ENCODE results near the gene TRIM14. TPM values are rescaled to one million over a fixed set of nuclear protein-coding genes. Genes with fewer than 3 reads are reported as not detected.
"Not testable (repeated sequence)": the region's sequence is repeated elsewhere in the genome, so short reads cannot be mapped to it uniquely, and the experiment has no call there.

Gene TRIM14
- total RNA-seq, 1 donor from 2014 or later, result 5.5 TPM

- DNase-seq (ENCODE audit: low spot score), result no peak
Observed at GRCh38 chr9:98108531-98109031, 10.4 kb downstream of the TRIM14 start.

DNA sequence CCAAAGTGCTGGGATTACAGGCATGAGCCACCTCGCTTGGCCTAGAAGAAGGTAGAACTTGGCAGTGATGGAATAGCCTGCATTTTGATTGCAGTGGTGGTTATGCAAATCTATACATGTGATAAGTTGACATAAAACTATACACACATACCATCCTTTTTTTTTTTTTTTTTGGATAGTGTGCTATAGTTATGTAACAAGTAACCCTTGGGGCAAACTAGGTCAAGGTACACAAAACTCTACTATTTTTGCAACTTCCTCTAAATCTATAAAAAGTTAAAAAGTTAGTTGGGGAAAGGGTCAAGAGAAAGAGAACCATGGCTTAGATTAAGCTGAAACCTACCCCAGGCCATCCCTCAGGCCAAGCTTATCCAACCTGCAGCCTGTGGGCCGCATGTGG, 11.1 kb downstream of the TRIM14 start:
- no peak for DNase-seq (ENCODE audit: low spot score)

DNA sequence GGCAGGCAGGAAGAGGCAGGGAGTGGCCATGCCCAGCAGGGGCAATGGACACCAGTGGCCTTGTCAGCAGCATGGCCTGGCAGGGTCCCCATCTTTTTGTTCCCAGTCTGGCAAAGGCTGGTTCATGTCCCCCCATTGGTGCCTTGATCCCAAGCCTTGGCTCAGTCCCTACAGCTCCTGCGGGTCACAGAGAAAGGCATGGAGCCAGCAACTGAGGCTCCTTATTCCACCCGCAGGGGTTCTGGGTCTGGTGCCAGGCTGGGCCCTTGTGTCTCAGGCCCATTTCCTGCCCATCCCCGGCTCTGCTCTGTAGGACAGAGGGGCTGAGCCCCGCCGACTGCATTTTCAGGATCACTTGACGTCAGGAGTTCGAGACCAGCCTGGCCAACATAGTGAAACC, 14.0 kb downstream of the TRIM14 start:
- DNase-seq (ENCODE audit: low spot score), result no peak

DNA sequence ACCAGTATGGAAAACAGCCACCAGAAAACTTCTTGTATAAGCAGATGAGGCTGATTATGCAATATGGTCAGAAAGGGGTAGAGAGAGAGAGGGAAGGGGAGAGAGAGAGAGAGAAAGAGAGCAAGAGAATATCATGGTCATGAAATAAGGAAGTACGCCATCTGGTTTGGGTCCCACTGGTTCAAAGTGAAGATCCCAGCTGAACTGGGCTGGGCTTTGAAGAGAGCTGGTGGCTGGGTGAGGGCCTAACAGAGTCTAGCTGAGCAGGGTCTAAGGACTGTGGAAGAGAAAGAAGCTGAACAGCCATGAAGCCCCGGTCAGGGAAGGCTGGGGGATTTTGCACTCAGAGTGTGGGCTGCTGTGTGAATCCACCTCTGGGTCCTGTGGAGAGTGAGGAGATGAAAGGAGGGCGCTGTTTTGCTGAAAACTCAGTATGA, 14.6 kb downstream of the TRIM14 start:
- no peak for DNase-seq (ENCODE audit: low spot score)

GRCh38 chr9:98101868-98102273, 17.2 kb downstream of the TRIM14 start:
- DNase-seq (ENCODE audit: low spot score), result no peak

DNA sequence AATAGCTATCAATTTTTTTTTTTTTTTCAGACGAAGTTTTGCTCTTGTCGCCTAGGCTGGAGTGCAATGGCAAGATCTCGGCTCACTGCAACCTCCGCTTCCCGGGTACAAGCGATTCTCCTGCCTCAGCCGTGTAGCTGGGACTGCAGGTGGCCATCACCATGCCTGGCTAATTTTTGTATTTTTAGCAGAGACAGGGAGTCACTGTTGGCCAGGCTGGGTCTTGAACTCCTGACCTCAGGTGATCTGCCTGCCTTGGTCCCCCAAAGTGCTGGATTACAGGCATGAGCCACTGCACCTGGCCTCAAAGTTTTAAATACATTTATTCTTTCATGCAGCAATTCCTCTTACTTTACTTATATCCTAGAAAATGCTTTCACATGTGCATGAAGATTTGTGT, 17.6 kb downstream of the TRIM14 start:
- DNase-seq (ENCODE audit: low spot score), result no peak

GRCh38 chr9:98100456-98100855, 18.6 kb downstream of the TRIM14 start:
- DNase-seq (ENCODE audit: low spot score), result no peak

DNA sequence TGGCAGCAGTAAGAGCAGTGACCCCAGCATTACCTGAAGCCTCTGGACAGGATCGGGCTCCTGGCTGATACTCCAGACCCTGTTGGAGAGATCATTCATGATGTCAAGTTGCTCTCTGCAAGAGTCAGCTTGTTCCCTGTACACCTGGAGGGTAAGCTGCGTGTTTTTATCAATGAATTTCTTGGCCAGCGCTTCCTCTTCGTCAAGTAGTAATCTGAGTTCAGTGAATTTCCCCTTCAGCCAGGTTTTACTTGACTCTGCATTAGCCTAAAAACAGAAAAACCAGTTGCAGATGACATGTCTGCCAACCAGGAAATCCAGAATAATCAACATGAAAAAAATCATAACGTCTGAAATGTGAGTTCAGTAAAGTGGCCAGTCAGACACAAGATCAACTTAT, 19.1 kb downstream of the TRIM14 start:
- DNase-seq (ENCODE audit: low spot score), result peak; percentile 52

GRCh38 chr9:98099346-98099745, 19.7 kb downstream of the TRIM14 start:
- no peak for DNase-seq (ENCODE audit: low spot score)

GRCh38 chr9:98097836-98098235, 21.2 kb downstream of the TRIM14 start:
- no peak for DNase-seq (ENCODE audit: low spot score)

DNA sequence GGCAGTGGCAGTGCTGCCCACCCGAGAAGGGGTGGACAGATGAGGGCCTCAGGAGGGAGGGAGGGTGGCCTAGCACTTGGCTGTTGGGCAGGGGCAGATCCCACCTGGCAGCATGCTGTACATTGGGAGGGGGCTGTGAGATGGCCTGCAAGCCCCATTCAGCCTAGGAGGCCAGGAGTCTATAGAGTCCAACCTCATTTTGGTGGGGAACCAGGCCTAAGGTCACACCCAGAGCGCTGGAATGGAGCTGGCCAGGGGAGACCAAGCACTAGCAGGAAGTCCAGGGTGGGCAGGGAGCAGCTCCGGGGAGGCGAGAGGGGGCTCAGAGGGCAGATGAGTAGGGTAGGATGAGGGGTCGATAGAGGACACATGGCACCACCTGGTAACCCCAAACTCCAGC, 22.9 kb downstream of the TRIM14 start:
- DNase-seq (ENCODE audit: low spot score), result no peak

GRCh38 chr9:98095401-98095800, 23.6 kb downstream of the TRIM14 start:
- DNase-seq (ENCODE audit: low spot score), result no peak

- DNase-seq (ENCODE audit: low spot score), result no peak
Observed at GRCh38 chr9:98094851-98095250, 24.2 kb downstream of the TRIM14 start.

DNA sequence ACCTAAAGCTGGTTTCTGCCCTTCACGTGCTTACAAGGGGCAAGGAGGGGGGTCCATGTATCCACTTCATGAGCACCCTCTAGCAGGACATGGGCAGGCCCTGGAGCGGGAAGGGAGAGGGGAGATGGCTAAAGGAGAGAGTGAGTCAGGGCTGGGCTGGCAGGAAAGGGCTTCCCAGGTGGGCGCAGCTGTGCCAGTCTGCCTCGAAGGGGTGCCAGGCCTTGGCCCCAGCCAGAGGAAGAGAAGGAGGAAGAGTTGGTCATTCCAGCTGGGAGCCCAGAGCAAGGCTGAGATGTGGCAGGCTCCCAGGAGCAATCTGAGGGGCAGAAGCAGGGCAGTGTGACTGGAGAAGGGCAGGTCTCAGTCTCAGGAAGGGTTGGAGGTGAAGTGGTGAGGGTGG, 24.7 kb downstream of the TRIM14 start:
- no peak for DNase-seq (ENCODE audit: low spot score)

GRCh38 chr9:98092613-98092931, 26.4 kb downstream of the TRIM14 start:
- no peak for DNase-seq (ENCODE audit: low spot score)

DNA sequence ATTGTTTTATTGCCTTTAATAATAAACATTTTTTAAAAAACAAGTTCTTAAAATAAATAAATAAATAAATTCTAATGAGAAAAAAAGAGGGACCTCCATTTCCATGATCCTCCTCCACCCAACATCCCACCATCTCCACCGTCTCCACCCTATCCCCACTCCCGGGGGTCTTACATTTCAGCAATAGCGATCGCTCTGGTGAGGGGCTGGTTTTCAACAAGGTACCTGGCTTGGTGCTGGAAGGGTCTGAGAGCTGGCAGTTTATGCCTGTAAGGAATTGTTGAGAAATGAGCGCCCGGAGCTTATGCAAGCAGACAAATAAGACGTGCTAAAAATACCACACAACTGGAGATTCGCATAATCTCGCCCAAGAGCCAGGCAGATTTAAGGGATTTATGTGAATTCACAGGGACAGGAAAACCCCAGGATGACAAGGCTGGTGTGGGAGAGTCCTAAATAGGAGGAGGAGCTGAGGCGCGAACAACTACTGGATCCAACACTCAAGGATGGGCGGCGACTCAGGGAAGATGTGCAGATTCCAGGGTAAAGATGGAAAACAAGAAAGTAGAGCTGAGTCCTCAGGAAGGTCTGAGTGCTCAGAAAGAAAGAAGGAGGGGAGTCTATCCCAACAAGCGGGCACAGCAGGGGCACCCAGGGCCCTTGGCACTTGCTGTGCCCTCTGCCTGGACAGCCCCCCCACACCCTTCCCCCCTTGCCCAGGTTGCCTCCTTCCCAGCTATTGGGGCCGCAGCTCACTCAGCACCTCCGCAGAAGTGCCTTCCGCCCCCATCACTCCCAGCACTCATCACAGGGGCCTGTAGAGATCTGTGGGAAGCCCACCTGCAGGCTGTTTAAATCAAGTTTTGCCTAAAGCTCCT, 27.0 kb downstream of the TRIM14 start:
- peak; percentile 76 for DNase-seq (ENCODE audit: low spot score)

DNA sequence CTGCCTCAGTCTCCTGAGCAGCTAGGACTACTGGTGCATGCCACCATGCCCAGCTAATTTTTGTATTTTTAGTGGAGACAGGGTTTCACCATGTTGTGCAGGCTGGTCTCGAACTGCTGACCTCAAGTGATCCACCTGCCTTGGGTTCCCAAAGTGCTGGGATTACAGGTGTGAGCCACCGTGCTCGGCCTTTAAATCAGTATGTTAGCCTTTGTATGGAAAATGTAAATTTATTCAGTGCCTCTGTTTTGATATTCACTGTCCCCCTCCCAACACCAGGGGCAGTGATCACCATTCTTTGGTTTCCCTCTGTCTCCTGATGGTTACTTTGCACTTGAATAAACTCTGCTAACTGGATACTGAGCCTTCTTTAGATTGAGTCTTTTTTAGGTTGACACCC, 28.3 kb downstream of the TRIM14 start:
- DNase-seq (ENCODE audit: low spot score), result not testable (repeated sequence)

- DNase-seq (ENCODE audit: low spot score), result peak; percentile 38
Observed at GRCh38 chr9:98087420-98088354, 31.3 kb downstream of the TRIM14 start.

DNA sequence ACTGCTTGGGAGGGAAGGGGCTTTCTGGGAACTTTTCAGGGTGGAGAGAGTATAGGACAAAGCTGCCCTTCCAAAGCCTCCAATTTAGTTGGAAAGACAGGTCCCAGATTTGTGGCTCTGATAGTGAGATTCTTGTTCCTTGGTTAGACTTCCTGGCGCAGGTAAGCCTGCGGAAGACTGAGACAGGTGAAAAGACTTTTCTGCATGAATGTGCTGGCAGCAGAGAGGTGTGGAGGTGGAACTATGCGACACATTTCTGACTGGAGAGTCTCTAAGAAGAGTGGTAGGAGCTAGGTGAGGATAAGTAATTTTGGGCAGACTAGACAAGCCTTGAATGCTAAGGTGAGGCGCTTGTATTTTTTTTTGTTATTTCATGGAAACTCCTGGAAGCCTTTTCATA, 32.6 kb downstream of the TRIM14 start:
- DNase-seq (ENCODE audit: low spot score), result no peak

- no peak for DNase-seq (ENCODE audit: low spot score)
Observed at GRCh38 chr9:98085944-98086343, 33.1 kb downstream of the TRIM14 start.

DNA sequence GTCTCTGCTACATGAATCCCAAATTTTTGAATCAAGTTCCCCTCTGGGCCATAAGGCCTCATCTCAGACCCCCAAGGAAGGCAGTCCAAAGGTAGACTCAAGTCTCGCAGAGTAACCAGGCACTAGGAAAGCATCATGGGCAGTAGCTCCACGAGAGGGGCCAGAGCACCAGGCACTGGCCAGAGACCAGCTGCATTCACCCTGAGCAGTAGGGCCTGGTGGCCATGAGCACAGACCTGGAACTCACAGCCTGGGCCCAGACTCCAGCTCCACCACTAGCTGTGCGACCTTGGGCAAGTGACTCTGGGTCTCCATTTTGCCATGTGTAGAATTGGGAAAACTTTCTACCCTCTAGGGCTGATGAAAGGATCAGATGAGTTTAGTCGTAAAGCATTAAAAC, 34.0 kb downstream of the TRIM14 start:
- DNase-seq (ENCODE audit: low spot score), result no peak

DNA sequence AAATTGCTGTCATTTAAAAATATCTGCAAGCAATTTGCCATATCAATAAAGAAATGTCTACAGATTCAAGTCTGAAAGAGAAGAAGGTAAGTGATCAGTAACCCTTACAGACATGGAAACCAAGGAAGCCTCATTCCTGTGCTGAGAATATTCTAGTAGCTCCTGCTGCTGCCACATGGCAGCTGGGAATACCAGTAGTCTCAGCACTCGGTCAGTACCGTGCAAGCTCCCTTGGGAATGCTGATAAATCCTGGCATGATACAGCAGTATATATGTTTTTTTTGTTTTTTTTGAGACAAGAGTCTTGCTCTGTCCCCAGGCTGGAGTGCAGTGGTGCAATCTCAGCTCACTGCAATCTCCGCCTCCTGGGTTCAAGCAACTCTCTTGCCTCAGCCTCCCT, 34.6 kb downstream of the TRIM14 start:
- no peak for DNase-seq (ENCODE audit: low spot score)

All from umbilical cord (tissue), 2 donors.